Putamen (tissue), 1 donor: ENCODE data around the gene CLIP1.
"Not testable (repeated sequence)": the region's sequence is repeated elsewhere in the genome, so short reads cannot be mapped to it uniquely, and the experiment has no call there.

Experiments
- DNase-seq: peaks from one replicate; pipeline ENCODE4 v3.0.0-alpha.2; 2016; ENCODE audit warnings: low spot score

CLIP1 gene

DNA sequence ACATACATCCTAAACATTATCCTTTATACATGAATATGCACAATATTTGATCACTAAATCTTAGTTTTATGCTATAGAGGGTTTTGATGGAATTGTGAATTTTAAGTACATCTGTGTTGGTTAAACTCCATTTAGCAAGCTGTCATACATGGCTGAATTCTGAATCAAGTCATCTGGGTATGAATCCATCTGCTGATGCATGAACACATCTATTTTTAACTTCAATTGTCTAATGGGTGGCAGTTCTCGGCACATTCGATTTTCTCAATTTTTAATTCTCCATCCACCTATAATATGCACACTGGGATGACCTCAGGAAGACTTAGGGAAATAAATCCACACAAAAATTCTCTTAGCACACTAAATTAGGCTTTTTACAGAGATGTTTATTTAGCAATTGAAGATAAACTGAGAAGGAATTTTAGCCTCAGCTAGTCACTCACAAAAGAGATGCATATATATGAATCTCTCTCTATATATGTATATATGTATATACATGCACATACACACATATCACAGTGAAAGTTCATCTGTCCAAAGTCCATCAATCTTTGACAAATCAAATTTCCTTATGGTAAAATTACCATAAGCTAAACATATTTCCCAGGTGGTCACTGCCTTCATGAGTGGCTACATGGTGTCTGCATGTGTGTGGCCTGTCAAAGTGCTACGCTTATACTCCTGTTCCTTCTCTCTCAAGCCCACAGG, 111.7 kb downstream of the CLIP1 start:
- DNase-seq, result peak; percentile 29

DNA sequence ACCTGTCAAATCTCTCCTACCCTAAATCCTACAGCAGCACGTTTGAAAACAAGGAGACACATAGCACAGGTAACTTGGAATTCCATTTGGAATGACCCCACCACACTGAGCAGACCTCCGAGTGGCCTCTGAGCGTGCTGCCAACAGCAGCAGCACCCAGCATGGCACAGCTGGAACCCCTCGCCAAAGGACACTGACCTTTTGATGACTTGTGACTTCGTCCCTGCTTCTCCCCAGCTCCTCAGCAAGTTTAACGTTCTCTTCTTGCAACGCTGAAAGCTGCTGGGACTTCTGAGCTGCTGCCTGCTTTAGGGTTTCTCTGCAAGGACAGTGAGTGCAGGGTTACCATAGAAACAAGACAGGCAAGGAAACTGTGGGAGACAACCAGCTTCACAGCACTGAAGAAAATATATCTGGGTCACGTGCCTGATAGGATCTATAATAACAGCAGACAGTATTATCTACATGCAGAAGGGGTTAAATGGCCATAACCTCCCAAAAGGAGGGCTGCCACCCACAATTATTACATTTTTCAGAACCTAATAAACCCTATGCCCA, 112.8 kb downstream of the CLIP1 start:
- DNase-seq, result peak; percentile 63

DNA sequence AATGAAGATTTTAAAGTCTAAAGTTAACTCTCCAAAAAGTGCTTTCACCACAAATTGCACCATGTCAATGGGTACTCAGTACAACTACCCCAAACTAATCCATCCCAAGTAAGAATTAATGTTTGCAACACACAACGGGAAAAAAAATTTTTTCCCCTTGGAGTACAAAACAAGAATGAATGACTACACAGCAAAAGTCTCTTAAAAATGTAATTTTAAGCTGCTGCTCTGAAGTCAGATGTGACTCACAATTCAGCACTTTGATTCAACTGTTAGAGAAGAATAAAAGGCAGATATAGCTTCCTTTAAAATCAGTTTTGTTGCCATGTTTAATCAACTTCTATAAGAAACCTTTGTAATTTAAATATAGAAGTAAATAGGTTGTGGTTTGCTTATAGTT, 113.7 kb downstream of the CLIP1 start:
- DNase-seq, result no peak

- DNase-seq, result no peak
These were observed 116.1 kb downstream of the CLIP1 start for GRCh38 chr12:122306407-122306806.

GRCh38 chr12:122304924-122305323, 117.5 kb downstream of the CLIP1 start:
- DNase-seq, result no peak

DNA sequence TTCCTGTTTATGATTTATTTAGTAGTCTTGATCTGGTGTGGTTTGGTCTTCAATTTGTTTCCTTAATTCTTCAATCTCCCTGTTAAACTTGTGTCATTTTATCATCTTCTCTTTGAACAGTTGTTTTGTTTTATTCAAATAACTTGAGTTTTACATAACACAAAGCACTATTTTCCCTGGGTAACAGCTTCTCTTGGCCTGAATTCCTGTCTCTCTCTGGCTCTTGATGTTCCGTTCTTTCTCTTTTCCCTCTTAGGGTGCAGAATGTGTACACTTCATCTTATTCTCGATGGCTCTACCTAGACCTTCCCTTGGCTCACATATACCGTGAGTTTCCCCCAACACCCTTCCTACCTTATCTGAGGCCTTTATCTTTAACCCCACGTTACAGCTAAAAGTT, 119.4 kb downstream of the CLIP1 start:
- no peak for DNase-seq

DNA sequence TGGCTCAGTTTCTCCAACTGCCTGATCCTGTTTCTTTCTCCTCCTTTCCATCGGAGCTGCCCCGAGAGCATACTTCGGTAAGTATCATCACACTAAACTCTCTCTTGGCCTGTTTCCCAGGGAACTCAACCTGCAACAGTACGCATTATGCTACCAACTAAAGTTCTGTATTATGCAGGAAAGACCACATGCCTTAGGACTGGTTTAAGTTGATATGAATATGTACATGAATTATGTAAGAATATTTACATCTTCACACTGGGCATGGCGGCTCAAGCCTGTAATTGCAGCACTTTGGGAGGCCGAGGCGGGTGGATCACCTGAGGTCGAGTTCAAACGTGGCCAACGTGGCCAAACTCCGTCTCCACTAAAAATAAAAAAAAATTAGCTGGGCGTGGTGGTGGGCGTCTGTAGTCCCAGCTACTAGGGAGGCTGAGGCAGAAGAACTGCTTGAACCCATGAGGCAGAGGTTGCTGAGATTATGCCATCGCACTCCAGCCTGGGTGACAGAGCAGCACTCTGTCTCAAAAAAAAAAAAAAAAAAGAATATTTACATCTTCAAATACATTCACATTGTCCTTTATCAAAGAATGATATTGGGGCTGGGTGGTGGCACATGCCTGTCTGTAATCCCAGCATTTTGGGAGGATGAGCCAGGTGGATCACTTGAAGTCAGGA, 124.3 kb downstream of the CLIP1 start:
- DNase-seq, result no peak

DNA sequence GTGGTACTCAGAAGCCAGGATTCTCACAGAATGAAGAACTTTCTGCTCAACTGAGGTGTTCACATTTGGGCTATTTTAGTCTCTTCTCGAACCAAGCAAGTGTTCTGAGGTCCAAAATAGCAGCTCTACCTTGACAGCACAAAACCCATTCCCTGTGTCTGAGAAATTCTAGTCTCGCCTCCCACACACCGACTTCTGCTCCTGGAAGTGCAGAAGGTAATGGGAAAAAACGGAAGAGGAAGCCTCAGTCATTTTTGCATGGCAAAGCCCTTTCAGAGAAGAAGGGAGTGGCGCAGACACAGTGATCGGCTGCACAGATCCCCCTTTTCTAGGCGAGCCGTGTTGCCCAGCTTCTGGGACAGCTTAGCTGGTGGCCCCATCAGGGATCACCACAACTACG, 125.0 kb downstream of the CLIP1 start:
- DNase-seq, result peak; percentile 67

DNA sequence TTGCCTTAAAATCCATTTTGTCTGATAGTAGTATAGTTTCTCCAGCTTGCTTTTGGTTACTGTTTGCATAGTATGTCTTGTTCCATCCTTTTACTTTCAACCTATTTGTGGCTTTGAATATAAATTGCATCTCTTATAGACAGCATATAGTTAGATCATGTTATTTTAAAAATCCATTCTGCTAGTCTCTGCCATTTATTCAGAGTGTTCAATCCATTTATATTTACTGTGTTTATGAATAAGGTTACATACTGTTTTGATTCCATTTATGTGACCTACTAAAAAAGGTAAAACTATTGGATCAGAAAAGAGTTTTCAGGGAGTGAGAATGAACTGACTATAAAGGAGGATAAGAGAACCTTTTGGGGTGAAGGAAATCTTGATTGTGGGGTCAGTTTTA, 126.6 kb downstream of the CLIP1 start:
- DNase-seq, result no peak

DNA sequence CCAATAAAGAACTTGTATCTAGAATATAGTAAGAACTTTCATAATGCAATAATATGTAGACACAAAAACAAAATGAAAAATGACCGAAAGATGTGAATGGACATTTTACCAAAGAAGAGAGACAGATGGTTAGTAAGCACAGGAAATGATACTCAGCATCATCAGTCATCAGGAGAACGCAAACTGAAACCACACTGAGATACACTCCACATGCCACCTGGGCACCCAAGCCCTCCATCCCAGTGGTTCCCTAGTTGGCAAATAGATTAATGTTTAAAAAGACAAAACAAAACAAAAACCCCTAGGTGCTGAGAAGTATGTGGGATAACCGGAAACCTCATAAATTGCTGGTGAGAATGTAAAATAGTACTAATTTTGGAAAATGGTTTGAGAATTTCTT, 129.4 kb downstream of the CLIP1 start:
- no peak for DNase-seq

DNA sequence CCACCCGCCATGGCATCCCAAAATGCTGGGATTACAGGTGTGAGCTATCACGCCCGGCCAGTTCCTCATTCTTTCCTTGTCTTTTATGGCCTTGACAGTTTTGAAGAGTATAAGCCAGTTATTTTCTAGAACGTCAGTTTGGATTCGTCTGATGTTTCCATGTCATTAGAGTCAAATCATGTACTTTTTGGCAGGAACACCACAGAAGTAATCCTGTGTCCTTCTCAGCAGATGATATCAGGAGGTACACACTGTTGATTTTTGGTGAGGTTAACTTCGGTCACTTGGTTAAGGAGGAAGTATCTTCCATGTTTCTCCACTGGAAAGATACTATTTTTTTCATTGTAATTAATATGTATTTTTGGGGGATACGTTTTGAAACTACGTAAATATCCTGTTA, 131.0 kb downstream of the CLIP1 start:
- DNase-seq, result no peak

- DNase-seq, result no peak
These were observed 138.8 kb downstream of the CLIP1 start for GRCh38 chr12:122283680-122284079.

DNA sequence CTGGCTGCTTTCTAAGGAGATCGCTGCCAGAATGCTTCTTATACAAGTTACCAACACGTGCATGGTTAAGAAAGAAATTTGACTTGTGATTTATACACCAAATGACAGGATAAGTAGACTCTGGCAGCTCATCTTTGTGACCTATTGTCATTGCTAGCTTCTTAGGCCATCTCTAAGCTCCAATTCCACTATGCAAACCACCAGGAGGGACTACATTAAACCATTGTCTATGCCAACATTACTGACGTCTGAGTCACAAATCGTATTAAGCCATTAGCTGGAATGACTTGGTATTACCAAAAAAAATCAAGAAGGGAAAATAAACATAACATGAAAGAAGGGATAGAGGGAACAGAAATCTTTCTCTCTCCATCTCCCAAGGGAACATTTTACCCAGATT, 140.4 kb downstream of the CLIP1 start:
- no peak for DNase-seq

DNA sequence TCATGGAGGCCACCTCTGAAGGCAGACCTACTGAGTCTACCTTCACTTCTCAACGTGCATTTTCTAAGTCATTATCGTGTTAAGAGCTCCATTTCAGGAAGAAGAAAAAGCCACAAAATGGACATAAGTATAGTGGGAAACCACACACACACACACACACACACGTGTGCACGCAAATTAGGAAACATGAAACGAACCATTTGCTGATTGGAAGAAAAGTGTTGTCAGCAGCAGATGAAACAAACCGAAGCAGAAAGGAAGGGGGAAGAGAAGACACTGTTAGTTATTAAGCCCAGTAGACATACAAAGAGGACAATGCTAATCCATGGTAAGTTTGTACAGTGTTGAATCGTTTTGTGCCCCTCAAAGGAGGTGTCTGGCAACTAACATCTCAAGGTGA, 146.2 kb downstream of the CLIP1 start:
- DNase-seq, result no peak

- no peak for DNase-seq
These were observed 147.0 kb downstream of the CLIP1 start for GRCh38 chr12:122275459-122275858.

- peak; percentile 95 for DNase-seq
These were observed 156.1 kb downstream of the CLIP1 start, which contains the start of gene VPS33A for GRCh38 chr12:122266230-122266901. Gene VPS33A (minus strand): TSS chr12:122266494. CDS start chr12:122266408, 86 bp downstream.

DNA sequence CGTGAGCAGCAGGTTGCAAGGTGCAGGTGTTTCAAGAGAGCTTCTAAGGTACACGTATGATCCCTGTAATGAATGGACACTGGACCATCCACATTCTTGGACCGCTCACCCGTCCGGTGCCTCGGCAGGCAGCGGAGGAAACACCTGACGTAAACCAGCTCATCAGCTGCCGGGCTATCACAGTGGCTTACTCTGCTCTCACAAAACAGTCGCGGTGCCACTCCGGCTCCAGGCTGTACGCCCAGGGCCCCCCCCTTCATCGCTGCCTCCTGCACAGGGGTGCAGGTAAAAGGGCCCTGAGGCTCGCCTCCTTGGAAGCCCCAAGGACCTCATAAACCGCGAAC, 156.6 kb downstream of the CLIP1 start:
- DNase-seq, result peak; percentile 24

DNA sequence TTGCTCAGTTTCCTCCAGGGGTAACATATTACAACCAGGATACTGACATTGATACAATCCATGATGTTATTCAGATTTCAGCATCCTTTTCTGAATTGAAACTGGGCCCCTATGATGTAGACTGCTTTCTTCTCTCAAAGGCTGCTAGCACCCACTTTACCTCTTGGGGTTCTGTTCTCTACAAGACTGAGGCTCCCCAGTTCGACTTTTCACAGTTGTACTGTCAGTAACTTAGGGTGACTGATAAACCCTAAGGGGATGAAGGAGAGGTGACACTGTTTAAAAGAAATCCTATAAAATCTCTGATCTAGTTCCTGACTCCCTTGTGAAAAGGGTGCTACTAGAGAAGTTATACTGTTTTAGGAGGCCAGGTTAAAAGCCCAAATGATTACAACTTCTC, 157.0 kb downstream of the CLIP1 start:
- DNase-seq, result no peak

GRCh38 chr12:122260735-122261134, 161.7 kb downstream of the CLIP1 start:
- not testable (repeated sequence) for DNase-seq

DNA sequence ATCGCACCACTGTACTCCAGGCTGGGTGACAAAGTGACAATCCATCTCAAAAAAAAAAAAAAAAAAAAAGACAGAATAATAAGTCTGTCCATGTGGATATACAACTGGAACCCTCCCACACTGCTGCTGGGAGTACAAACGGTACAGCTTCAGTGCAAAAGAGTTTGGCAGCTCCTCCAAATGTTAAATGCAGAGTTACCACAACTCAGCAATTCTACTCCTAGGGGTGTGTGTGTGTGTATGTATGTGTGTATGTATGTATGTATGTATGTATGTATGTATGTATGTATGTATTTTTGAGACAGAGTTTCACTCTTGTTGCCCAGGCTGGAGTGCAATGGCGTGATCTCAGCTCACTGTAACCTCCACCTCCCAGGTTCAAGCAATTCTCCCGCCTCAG, 163.5 kb downstream of the CLIP1 start:
- not testable (repeated sequence) for DNase-seq

DNA sequence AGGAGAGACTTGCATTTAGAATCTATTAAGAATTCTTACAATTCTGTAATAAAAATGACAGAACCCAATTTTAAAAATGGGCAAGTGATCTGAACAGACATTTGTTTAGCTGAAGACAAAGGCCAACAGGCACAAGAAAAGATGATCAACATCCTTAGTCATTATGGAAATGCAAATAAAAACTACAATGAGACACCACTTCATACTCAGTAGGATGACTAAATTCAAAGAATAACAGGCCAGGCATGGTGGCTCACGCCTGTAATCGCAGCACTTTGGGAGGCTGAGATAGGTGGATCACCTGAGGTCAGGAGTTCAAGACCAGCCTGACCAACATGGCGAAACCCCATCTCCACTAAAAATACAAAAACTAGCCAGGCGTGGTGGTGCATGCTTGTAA, 164.0 kb downstream of the CLIP1 start:
- DNase-seq, result not testable (repeated sequence)

- DNase-seq, result peak; percentile 26
These were observed 171.9 kb downstream of the CLIP1 start for GRCh38 chr12:122250536-122250935.

DNA sequence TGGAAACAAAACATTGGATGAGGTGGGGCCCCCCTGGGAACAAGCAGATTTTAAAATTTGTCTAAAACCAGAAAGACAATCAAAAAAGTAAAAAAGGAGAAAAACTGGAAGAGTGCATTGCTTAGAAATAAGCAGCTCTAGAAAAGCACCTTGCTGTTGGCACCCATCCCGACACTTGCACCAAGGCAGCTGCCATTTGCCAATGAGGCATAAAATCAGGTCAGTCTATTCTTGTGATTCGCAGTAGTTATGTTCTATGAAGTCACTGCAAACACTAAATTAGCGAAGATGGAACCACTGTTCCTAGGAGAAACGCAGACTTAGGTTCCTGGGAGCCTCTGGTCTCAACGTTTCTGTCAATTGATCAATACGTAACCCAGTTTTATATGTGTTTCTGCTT, 172.4 kb downstream of the CLIP1 start:
- DNase-seq, result peak; percentile 19
